Stimulated activated CD8-positive, alpha-beta memory T cell treated with anti-CD3 and anti-CD28 coated beads, Interleukin-15, amount 100 ng/mL, for 24 hours (primary cell): ENCODE data around the gene PHPT1.

ENCODE experiments used
- DNase-seq: peaks from one replicate; pipeline ENCODE4 v3.0.0-alpha.2; 2020; ENCODE audit warnings: low read depth

The PHPT1 gene

DNA sequence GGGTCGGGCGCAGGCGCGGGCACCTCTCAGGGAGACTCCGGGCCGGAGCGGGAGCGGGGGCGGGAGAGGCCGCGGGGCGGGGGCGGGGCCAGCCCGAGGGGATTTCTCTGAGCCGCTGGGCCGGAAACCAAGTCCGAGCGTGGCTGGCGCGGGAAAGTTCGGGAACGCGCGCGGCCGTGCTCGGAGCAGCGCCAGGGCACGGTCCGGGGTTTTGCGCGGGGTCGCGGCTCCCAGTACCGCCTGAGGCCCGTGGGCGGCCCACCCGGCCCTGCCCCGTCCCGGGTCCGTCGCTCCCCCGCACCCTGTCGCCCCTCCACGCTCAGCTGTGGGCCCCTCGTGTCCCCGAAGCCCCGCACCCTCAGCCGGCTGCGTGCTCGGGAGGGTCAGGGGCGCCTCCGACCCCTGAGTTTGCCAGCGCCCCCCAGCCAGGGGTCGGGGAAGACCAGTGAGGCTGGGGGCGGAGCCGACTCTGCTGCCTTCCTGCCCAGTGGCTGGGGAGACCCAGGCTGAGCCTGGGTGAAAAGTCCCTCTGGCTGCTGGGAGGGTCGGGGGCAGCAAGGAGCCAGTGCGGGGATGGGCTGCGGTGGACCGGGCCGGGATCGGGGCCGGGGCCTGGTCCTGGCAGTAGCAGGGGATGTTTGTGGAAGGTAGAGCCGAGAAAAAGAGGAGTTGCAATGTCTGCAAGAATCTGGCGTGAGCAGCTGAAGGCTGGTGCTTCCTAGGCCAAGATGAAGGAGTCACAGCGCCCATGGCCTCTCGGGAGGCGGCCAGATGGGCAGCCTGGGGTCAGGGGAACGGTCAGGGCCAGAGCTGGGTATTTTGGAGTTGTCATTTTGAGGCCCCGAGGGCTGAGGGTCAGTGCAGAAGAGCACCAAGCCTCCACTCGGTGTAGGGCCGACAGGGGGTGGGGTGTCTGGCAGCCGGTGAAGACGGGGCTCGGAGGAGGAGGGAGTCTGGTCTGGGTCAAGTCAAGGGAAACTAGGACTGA is 37.7 kb downstream of the PHPT1 start:
- DNase-seq, result no peak

DNA sequence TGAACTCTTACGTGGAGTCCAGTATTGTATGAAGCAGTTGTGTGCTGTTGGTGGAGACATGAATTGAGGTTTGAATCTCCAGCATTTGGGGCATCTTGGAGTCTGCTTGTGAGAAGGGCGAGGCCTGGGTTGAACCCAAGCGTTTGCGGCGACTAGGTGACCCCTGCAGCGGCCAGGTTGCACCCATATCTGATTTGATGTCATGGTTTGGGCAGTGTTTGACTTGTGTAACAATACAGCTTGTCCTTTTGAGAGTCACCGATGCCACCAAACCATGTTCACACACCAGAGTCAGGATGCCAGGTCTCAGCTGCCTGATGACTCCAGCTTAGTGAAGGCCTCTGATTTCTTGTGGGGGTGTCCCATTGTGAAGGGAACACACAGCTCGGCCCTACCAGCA is 39.2 kb downstream of the PHPT1 start:
- no peak for DNase-seq

DNA sequence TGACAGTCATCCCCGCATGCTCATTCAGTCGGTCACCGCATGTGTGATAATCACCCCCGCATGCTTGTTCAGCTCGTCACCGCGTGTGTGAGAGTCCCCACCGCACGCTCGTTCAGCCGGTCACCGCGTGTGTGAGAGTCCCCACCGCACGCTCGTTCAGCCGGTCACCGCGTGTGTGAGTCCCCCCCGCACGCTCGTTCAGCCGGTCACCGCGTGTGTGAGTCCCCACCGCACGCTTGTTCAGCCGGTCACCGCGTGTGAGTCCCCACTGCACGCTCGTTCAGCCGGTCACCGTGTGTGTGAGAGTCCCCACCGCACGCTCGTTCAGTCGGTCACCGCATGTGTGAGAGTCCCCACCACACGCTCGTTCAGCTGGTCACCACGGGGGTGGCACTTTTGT is 40.6 kb downstream of the PHPT1 start:
- no peak for DNase-seq

DNA sequence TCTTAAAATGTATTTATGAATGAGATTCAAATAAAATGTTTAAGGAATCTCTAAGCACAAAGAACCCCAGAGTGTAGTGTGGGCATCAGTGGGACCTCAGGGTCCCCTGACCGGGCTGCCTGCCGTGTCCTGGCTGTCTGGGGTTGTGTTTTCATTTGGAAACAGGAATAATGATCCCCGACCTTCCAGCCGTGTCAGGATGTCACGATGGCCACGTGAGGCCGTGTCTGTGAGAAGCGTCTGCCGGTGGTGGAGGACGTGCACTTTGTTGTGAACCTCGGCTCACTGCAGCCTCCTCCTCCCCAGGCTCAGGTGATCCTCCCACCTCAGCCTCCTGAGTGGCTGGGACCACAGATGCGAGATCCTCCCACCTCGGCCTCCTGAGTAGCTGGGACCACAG is 41.5 kb downstream of the PHPT1 start:
- DNase-seq, result no peak

DNA sequence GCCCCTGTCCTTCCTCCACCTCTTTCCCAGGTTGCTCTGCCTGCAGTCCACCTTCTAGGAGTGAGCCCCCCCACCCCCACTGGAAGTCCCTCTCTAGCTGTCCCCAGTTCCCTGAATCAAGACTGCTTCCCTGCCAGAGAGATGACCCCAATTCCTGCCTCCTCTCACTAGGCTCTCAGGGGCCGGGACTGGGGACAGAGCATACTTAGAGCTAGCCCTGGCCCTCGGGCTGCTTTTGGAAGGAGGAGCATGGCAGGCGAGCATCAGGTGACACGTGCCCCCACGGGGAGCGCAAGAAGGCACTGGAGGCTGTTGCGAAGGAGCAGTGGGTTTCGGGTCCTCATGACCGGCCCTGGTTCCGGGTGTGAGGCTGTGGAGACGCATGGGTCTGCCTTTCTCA is 46.8 kb downstream of the PHPT1 start:
- DNase-seq, result no peak

DNA sequence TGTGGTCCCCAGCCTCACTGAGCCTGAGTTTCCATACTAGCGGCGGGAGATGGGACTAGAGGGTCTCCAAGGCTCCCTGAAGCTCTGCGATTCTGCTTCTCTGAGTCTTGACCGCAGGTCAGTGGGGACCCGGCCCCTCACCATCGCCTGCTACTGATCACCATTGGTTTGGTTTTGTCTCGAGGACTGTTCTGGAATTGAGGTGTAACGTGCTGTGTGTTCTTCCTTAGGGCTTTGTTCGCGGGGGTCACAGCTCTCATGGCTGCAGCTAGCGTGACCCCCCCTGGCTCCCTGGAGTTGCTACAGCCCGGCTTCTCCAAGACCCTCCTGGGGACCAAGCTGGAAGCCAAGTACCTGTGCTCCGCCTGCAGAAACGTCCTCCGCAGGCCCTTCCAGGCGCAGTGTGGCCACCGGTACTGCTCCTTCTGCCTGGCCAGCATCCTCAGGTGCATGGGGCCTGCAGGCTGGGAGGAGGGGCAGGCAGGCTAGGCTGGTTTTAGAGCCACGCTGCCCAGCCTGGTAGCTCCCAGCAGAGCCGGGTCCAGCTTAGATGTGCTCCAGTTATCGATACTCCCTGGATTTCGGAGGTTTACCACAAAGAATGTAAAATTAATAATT is 49.4 kb downstream of the PHPT1 start:
- no peak for DNase-seq

DNA sequence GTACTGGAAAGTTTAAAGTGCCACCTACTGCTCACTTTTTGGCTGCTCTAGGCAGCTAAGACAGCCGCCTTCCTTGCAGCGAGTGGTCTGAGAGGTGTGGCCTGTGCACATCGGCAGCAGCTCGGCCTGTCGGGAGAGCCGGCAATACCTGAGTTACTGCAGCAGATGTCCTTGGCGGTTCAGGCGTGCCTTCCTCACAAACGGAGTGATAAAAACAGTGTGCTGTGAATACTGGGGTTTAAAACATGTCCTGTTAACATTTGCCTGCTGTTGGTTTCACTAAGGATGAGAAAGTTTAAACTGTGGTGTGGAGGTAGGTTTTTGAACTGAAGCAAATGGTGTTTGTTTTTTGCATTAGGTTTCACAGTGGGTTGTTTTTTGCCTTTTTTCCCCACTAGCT is 50.0 kb downstream of the PHPT1 start:
- no peak for DNase-seq

DNA sequence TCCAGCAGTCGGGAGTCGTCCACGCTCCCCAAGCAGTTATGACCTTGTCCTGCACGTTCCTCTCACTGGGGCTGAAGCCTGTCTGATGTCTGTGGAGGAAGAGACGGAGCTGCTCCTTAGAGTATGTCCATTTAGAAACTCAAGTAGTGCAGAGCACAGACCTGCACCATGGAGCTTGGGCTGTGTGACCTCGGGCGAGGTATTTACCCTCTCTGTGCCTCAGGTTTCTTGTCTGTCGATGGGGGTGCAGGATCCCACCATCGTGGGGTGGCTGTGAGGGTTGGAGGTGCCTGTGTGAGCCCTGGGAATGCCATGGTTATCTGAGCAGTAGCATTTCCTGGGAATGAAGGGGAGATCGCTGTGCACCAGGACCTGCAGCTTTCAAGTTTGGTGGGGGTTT is 51.3 kb downstream of the PHPT1 start:
- no peak for DNase-seq
